ENCODE measurements around the gene PNPO.

PNPO gene

DNA sequence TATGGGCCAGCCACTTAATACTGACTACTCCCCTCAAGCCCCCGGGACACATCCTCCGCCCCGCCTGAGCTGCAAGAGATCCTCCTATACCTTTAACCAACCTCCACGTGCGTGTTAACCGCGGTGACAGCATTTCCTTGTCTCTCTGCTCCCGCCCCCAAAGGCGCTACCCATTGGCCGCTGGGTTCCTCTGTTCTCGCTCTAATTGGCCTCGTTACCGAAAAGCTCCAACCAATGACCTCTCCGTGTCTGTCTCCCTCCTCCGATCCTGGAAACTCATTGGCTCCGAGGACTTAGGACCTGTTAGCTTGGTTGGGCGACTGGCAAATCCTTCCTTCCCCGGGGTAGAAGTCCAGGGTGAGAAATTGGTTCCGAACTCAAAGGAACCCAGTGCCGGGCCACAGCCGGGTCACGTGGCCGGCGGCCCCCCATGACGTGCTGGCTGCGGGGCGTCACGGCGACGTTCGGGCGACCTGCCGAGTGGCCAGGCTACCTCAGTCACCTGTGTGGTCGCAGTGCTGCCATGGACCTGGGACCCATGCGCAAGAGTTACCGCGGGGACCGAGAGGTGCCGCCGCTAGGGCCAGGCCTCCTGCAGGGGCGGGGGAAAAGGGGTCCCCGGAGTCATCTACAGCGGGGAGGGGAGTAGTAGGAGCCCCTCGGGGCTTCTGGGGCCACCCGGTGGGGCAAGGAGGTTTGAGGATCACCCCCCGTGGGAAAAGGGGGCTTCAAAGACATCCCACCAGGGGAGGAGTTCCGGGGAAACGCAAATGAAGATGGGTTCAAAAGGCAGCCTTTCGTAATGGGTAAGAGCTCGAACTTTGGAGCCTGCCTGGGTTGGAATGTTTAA lies at the start of gene PNPO:
TSS of gene PNPO (plus strand) at position 326 of the 850 bp plus-strand sequence. CDS start at position 431, 105 bp downstream.
- DNase-seq = peak; percentile 95

DNA sequence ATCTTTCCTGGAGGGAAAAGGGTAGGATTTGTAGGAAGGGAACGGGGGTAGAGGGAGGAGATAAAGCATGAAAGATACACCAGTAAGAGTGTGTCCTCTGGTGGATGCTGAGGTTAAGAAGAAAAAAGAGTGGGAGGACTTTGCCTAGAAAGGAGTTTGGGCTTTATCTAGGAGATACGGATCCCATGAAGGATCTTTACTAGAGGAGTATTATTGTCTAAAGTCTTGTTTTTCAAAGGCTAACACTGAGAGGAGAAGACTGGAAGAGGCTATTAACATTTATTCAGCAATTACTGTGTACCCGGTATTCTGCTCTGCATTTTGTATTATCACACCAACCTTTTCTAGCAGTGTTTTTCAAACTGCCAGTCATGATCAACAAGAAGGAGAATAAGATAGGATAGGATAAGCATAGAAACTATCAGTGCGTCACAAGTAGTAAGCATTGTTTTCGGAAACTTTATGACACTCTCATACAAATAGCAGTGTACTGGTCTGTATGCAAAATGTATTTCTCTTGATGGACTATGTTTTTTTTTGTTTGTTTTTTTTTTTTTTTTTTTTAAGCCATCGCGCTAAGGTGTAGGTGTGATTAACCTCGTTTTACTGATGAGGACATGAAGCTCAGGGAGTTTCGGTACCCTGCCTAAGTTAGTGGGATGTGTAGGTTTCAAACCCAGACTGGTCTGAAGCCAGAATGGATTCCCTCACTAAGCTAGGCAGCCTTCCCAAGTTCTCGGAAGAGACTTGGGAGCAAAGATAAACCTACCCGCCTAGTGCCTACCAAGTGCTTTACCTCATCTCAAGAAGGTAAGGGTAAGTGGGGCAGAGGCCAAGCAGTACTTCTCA lies 46.6 kb upstream of the PNPO start:
- no peak for DNase-seq

DNA sequence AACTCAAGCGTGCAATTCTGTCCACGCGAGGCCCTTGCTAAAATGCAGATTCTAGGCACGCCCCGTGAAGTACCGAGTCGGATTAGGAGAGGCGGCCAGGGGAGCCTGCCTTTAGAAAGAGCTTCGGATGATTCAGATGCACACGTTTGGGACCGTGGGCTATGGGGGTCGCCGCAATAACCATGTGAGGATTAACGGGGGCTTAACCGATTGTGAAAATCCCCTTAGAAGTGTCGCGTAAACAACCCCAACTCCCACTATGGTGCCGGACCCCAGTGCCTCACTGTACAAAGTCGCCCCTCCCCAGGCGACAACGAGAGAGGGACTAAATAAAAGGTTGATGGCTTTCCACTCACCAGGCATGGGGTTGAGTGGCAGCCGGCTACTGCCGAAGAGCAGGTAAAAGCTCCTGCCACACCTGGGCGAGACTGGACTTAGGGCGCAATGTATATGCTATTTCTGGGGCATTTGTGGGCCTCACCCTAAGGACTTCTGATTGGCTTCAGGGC lies 46.0 kb upstream of the PNPO start:
- DNase-seq = no peak

DNA sequence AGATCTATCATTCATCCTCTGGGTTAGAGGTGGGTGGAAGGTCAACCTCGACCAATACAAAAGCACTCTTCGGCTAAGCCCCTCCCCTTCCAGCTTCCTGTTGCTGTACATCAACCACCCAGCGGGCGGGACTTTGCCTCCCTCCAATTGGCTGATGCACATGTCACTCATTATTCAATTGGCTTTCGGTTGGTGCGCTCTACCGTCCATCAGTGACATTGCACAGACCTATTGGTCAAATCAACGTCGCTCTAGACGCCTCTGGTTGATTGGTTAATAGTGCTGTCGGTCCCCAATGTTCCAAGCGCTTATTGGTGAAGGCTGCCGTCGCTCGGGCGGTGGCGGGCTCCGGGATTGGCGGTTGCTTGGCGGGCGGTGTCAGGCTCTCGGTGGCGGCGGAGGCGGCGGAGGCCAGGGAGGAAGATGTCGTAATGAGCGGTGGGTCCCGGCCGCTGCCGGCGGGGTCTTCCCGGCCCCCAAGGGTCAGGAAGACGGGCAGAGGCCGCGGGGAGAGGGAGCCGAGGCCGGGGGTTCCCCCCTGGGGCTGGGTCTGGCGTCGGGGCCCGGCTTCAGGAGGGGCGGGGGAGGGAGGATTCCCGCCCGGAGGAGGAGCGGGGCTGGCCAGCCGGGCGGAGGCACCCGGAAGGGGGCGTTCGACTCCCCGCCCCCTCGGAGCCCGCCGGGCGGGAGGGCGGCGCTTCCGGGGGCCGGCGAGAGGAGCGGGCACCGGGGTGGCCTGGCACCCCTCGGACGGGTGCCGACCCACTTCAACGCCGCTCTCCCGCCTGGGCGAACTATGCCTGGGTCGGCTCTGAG lies 45.3 kb upstream of the PNPO start, which contains the start of gene SP2:
TSS of gene SP2 (plus strand) at position 381 of the 816 bp plus-strand sequence. CDS start at position 432, 51 bp downstream.
- DNase-seq = peak; percentile 100

DNA sequence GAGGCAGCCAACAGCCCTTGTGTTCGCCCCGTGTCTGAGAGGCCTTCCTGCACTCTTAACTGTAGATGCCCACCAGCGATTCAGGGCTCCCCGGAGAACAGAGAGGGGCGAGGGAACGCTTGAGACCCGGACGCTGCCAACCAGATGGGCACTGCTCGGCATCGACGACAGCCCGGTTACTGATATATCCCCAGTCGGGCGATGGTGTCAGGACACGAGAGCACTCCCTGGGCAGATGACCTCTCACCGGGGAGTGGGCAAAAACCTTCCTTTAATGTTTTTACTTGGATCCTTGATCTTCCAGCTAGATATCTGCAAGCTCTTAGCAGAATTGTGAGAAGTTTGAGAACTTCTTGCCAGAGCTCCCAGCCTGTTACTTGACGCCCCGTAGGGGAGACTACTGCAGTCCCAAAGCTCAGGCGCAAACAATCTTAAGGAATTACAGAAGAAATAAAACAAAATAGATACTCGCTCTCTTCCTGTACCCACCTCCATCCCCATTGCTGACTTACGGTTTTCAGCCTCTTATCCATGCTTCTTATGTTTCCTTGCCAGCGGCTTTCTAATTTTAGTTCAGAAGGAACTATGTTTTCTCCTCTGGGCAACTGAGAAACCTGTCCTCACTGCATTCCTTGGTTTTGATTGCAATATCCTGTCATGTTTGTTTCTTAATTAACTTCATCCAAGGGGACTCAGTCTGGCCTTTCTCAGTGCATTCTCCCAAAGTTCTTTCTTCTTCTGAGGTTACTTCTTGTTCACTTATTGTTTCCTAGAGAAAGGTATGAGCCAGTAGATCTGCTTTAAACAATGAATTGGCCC lies 44.5 kb upstream of the PNPO start:
- DNase-seq = no peak

DNA sequence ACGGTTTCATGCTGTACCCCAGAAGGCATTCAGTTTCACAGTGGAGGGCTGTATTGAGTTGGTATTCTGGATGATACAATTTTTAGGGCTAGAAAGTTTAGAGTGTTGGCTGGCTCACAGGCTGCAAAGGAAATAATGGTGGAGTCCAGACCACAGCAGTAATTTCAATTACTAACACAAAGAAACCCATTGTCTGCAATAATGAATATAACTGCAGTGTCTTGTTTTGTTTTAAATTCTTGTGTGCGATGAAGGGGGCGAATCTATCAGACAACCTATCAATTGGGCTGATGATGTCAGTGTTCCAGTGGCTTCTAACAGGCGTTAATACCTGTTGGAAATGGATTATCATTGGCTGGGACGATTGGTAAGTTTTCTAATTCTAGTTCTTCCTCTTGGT lies 43.8 kb upstream of the PNPO start:
- no peak for DNase-seq

DNA sequence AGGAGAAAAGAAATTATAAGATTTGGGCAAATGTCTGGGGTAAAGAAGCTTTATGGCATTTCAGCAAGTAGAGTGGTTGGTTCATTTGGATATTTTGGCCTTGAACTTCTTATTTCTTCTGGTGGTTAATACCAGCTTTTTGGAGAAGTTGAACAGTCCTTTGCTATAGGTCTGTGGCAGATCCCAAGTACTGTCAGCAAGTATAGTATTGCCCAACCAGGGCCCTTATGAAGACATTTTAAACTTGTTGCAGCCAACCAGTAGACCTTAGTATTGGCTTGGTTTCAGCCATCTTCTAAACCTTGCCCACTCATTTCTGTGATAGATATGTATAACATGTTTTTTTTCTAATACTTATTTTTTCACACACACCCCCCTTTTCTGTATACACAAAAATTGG lies 43.1 kb upstream of the PNPO start:
- DNase-seq = no peak

DNA sequence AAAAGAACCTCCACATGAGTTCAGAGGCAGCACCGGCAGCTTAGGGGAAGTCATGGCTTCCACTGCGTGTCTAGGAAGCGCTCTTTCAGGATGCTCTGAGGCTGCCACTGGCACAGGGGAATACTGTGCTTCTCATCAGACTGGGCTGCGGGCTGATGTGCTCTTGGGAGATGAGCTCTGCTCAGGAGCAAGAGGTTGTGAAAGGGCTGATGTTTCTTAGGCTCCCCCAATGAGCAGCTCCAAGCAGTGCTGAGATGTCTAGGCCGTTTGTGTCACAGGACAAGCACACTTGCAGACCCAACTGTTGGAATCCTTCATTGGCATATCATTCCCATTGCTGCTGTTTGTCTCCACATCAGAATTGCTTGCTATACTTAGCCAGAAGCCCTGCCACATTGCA lies 41.7 kb upstream of the PNPO start:
- DNase-seq = no peak

DNA sequence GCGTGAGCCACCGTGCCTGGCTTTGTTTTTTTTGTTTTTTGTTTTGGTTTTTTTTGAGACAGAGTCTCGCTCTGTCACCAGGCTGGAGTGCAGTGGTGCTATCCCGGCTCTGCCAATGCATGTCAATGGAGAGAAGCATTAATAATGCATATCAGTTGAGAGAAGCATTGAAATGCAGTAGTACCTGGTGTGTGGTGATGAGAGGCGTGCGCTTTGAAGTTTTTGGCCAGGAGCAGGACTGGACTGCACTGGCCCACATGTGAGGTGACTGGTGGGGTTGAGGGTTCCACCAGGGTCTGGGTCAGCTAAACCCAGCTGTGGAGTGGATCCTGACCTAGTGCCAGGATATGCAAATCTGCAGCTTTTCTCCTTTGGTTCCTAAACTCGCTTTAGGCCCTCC lies 39.9 kb upstream of the PNPO start:
- DNase-seq = no peak

DNA sequence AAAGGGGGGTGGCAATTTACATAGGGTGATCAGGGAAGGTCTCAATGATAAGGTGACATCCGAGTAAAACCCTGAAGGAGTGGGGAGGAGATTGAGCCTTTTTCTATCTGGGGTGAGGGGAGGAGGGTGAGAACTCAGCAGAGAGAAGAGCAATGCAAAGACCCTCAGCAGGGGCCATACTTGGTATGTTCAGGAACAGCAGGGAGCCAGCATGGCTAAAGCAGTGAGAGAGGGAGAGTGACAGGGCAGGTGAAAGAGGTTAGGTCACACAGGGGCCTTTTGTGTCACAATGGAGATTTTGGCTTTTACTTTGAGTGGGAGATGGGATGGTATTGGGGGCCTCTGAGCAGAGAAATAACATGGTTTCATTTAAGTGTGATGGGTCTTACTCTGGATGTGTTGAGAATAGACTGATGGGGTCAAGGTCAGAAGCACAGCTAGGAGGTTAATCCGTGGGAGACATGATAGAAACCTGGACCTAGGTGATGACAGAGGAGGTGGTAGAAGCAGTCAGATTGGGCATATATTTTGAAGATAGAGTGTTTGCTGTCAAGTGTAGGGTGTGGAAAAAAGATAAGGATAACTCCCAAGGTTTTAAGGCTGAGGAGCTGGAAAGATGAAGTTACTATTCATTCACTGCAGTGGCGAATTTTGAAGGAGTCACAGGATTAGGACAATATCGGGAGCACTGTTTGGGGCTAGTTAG lies 39.2 kb upstream of the PNPO start:
- no peak for DNase-seq

DNA sequence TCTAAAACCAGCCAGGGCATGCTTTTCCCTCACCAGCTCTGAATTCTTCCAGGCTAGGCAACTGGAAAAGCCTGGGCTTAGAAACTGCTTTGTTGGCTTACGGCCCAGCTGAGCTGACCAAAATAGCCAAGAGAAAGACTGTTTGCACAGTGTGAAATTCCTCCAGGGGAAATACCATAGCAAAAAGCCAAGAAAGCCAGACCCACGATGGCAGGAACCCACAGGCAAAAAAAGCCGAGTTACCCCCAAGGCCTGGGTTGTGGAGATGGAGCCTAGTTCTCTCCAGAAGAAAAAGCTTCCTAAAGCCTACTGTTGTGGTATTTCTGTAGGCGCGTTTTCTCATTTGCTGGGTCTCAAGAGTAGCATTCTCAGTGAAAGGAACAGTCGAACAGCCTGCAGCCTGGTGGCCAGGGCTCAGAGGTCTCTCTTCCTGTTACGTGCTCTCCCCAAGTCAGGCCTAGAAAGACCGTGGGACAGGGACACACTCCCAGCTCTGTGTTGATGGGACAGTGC lies 36.1 kb upstream of the PNPO start:
- no peak for DNase-seq

DNA sequence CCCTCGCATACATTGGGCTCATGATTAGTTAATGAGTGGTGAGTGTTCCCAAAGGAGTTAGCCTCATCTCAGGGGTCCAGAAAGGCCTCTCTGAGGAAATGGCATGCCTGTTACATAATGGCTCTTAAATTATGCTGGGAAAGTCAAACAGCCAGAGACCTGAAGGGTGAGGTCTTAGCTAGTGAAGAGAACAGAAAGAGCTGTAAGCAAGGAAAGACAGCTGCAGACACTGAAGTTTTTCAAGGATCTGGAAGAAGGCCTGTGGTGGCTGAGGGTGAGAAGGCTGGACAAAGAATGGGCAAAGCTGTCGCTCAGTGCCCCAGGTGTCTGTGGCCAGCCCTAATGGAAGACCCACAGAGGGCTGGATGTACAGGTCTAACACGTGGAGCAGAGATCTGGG lies 34.9 kb upstream of the PNPO start:
- DNase-seq = no peak

DNA sequence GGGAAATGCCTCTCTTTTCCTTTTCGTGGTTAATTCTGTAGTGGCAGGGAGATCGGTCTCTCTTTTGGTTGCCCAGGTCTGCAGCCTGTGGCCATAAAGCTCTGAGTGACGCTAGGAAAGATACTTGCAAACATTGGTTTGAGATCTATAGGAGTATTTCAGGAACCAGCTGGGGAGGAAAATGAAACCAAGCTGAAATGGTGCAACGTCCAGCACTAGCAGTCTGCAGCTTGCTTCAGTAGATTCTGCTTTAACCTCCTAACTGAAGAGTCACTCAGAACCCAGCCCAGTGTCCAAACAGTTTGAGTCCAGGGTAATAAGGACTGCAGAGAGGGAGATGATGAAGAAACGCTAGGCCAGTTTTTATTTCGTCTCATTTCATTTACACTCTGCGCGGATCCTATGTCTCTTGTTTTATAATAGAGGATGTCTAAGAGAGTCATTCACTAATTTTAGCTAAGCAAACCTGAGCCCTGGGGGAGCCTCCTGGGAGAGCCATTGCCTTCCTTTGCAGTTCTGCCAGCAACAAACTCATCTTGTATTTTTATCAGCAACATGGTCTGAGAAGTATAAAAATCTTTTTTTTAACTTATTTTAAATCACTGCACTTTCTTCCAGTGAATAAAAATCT lies 33.3 kb upstream of the PNPO start:
- DNase-seq = no peak

DNA sequence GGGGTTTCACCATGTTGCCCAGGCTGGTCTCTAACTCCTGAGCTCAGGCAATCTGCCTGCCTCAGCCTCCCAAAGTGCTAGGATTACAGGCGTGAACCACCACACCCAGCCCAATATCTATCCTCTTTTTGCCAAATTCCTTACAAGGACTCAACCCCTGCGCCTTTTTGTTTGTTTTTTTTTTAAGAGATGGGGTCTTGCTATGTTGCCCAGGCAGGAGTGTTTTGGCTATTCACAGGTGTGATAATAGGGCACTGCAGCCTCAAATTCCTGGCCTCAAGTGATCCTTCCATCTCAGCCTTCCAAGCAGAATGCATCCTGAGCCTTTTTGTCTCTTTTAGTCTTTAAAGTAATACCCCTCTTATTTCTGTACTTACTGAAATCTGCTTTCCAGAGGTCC lies 28.3 kb upstream of the PNPO start:
- no peak for DNase-seq

DNA sequence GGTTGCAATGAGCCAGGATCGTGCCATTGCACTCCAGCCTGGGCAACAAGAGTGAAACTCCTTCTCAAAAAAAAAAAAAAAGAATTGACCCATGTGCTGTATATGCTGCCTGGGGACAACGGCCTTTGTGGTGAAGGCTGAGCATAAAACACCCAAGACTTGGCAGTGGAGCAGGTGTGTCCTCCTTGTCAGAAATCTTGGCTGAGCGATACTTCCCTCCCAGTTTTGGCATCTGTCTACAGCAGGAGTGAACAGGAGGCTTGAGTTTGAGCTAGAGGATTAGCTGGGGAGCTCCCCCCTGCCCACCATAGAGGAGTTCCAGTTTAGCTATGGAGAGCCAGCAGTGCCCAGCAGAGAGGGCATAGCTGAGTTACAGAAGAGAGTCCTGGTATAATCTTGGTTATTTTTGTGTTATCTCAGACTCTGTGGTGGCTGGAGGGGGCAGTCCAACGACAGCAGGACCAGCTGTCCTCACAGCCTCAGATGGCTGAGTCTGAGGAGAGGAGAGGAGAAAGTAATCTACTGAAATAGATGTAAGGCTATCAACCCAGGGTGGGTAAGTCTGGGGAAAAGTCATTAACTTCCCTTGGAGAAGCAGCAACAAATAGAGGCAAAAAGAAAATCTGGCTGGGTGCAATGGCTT lies 26.9 kb upstream of the PNPO start:
- no peak for DNase-seq

DNA sequence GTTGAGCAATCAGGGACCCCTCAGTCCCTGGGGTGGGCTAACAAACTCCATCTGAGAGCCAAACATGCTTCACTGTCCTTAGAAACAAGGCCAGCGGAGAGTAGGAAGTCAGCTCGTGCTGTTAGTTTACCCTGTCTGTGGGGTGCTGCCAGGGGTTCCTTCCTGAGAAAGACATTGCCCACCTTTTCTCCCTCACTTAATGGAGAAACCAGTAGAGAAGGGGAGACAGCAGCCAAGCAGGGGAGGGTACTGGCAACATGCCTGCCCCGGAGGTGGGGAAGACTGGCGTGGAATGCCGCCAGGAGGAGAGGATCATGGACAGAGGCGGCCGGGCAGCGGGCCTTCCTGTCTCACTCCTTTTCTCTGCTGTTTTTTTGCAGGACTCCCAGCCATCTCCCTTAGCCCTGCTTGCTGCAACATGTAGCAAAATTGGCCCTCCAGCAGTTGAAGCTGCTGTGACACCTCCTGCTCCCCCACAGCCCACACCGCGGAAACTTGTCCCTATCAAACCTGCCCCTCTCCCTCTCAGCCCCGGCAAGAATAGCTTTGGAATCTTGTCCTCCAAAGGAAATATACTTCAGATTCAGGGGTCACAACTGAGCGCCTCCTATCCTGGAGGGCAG lies 25.5 kb upstream of the PNPO start:
- no peak for DNase-seq

DNA sequence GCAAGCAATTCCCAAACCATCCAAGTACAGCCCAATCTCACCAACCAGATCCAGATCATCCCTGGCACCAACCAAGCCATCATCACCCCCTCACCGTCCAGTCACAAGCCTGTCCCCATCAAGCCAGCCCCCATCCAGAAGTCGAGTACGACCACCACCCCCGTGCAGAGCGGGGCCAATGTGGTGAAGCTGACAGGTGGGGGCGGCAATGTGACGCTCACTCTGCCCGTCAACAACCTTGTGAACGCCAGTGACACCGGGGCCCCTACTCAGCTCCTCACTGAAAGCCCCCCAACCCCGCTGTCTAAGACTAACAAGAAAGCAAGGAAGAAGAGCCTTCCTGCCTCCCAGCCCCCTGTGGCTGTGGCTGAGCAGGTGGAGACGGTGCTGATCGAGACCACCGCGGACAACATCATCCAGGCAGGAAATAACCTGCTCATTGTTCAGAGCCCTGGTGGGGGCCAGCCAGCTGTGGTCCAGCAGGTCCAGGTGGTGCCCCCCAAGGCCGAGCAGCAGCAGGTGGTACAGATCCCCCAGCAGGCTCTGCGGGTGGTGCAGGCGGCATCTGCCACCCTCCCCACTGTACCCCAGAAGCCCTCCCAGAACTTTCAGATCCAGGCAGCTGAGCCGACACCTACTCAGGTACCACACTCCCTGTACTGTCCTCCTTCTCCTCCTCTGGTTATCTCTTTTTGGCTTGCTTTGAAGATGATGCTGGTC lies 24.7 kb upstream of the PNPO start:
- DNase-seq = no peak

DNA sequence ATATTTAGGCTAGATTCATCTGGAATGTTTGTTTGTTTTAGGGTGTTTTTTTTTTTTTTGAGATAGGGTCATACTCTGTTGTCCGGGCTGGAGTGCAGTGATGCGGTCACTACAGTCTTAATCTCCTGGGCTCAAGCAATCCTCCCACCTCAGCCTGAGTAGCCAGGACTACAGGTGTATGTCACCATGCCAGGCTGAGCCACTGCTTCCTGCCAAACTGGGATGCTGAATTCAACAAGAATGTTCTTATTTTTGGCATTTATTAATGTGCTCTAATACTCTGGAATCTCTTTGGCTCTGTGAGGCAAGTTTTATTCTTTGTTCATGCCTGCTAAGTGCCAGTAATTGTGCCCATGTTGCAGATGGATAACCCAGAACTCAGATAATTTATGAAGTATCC lies 23.8 kb upstream of the PNPO start:
- no peak for DNase-seq

DNA sequence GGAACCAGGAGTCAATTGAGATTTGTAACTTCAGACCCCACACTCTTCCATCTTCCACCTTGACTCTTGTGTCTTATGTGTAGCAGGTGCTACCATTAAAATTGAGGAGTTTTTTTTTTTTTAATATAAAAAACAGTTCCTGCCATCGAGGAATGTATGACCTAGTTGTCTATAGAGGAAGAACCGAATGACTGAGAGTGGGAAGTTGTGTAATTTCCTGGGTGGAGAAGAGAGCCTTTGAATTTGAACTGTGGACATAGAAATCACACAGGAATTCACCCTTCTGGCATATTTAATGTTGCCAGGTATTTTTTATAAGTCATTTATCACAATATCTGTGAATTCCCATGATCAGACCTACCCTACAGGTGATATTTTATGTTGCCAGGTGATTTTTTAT lies 23.4 kb upstream of the PNPO start:
- no peak for DNase-seq
